Caco-2 (cell line): Measurements from ENCODE around the gene FN3KRP. TPM values are rescaled to one million over a fixed set of nuclear protein-coding genes. Genes with fewer than 3 reads are reported as not detected.

Experiments
- BruUV-seq: library from RNA; stranded (reverse); fragments of 400-500 nt; replicated peaks from 2 replicates; lab custom pipeline; 2021; lab: Mats Ljungman, UMichigan
- CTCF ChIA-PET: fragments of 300-600 bp; sonication (Branson Sonifier 250); formaldehyde crosslinking; loops from one replicate; lab custom pipeline; 2022; ENCODE audit warnings: antibody characterized with exemption; lab: Charles Lee
- POLR2A ChIA-PET: fragments of 300-600 bp; sonication (Branson Sonifier 250); formaldehyde crosslinking; loops from one replicate; lab custom pipeline; 2022; ENCODE audit warnings: antibody characterized with exemption; lab: Charles Lee
- DNase-seq, 2 experiments: peaks; one replicate each; pipeline versions ENCODE4 v3.0.0 to v3.0.0-alpha.2; 2020 to 2022
- H3K27me3 ChIP-seq: replicated peaks from 2 replicates; pipeline ENCODE4 v1.6.0; 2011; ENCODE audit warnings: low read length; ENCODE audit not compliant: control insufficient read depth, insufficient read depth
- H3K36me3 ChIP-seq: 2 replicates; pipeline ENCODE4 v1.5.1; 2011; ENCODE audit warnings: low read length; ENCODE audit not compliant: control insufficient read depth, insufficient read depth
- H3K4me1 ChIP-seq: fragments of 250-450 bp; sonication (Bioruptor Pico); 2 replicates; pipeline ENCODE4 v1.5.1; 2020; ENCODE audit warnings: mild to moderate bottlenecking
- H3K4me3 ChIP-seq: 2 replicates; pipeline ENCODE4 v1.5.1; 2011; ENCODE audit warnings: low read depth, mild to moderate bottlenecking, control low read depth, low read length
- H3K9me3 ChIP-seq: fragments of 250-450 bp; sonication (Bioruptor Pico); 2 replicates; pipeline ENCODE4 v1.5.1; 2020; ENCODE audit warnings: mild to moderate bottlenecking, moderate library complexity
- H3K27ac Mint-ChIP-seq: one replicate; pipeline ENCODE4 v1.8.0; 2022; ENCODE audit warnings: mixed read lengths; ENCODE audit not compliant: unreplicated experiment
- H3K27me3 Mint-ChIP-seq: one replicate; pipeline ENCODE4 v1.8.0; 2022; ENCODE audit warnings: mixed read lengths; ENCODE audit not compliant: insufficient read depth, unreplicated experiment
- H3K36me3 Mint-ChIP-seq: one replicate; pipeline ENCODE4 v1.8.0; 2022; ENCODE audit warnings: mild to moderate bottlenecking, mixed read lengths; ENCODE audit not compliant: insufficient read depth, unreplicated experiment
- H3K4me1 Mint-ChIP-seq: one replicate; pipeline ENCODE4 v1.8.0; 2022; ENCODE audit warnings: low read depth, mixed read lengths; ENCODE audit not compliant: unreplicated experiment
- H3K4me3 Mint-ChIP-seq: one replicate; pipeline ENCODE4 v1.8.0; 2022; ENCODE audit warnings: mild to moderate bottlenecking, moderate library complexity, mixed read lengths; ENCODE audit not compliant: unreplicated experiment
- H3K9me3 Mint-ChIP-seq: one replicate; pipeline ENCODE4 v1.8.0; 2022; ENCODE audit warnings: mixed read lengths; ENCODE audit not compliant: unreplicated experiment
- intact Hi-C: fragments of 100-400 bp; cut with micrococcal nuclease; formaldehyde crosslinking; loops from one replicate; pipeline ENCODE4 v1.10.0; 2022; ENCODE audit not compliant: unreplicated experiment
- total RNA-seq: library from RNA; stranded (reverse); gene quantifications from 2 replicates; pipeline ENCODE4 v1.2.3, GENCODE V29; 2022
- TF ChIP-seq, protein P1 (sequence below), 2 experiments: fragments of 200-600 bp in 1 of 2; IDR thresholded peaks; 1 replicate in 1 of 2; 2 replicates in 1 of 2; pipeline versions ENCODE4 v1.5.1 to v1.8.0; 2011 to 2022; ENCODE audit warnings: antibody characterized with exemption in 1 of 2, control low read depth in 1 of 2, inconsistent platforms in 1 of 2, low read depth in 1 of 2, low read length in 1 of 2, mild to moderate bottlenecking in 1 of 2, moderate library complexity in 1 of 2; ENCODE audit not compliant: insufficient read depth in 1 of 2, severe bottlenecking in 1 of 2, unreplicated experiment in 1 of 2

Gene FN3KRP
- total RNA-seq, 1 experiment from 2014 or later: 53.6 TPM

DNA sequence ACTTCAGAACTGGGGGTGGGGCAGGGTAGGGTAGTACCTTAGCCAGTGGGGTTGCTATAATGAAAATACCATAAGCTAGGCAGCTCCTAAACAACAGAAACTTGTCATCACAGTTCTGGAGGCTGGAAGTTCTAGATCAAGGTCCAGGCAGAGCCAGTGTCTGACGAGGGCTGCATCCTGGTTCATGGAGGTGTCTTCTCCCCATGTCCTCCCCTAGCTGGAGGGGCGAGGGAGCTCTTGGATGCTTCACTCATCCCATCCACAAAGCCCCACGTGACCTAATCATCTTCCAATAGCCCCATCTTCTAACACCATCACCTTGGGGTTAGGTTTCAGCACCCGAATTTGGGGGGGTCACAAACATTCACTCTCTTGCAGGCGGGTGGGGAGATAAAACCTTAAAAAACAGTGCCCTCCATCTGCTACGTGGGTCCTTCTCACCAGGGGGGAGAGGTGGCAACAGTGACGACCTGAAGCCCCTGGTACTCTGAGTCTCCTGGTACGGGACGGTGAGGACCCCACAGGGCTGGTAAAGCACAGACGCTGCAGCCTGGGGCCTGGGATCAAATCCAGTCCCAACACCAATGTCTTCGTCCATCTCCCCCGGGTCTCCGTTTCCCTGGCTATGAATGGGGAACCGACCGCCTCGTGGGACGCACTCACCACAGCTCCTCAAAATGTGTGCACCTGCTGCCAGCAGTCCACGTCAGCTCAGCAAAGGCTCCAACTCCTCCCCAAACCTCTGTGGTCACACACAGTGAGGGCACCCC is 40.8 kb upstream of the FN3KRP start:
- no peak for DNase-seq
- BruUV-seq: no TSS peak
- H3K4me3 ChIP-seq: no peak overlapping the region
- intact Hi-C loops: no loop called here
- H3K27me3 Mint-ChIP-seq: no peaks in the 10 kb centered on the region
- POLR2A ChIA-PET: no interaction called here
- H3K4me1 ChIP-seq: no peaks in the 10 kb centered on the region
- CTCF ChIA-PET: no interaction called here
- no peak overlapping the region for H3K4me3 Mint-ChIP-seq
- TF ChIP-seq, protein P1, sequence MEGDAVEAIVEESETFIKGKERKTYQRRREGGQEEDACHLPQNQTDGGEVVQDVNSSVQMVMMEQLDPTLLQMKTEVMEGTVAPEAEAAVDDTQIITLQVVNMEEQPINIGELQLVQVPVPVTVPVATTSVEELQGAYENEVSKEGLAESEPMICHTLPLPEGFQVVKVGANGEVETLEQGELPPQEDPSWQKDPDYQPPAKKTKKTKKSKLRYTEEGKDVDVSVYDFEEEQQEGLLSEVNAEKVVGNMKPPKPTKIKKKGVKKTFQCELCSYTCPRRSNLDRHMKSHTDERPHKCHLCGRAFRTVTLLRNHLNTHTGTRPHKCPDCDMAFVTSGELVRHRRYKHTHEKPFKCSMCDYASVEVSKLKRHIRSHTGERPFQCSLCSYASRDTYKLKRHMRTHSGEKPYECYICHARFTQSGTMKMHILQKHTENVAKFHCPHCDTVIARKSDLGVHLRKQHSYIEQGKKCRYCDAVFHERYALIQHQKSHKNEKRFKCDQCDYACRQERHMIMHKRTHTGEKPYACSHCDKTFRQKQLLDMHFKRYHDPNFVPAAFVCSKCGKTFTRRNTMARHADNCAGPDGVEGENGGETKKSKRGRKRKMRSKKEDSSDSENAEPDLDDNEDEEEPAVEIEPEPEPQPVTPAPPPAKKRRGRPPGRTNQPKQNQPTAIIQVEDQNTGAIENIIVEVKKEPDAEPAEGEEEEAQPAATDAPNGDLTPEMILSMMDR (IDR thresholded peaks at IDR 0.05; ENCODE audit: insufficient read depth in 1 of 2, low read depth in 1 of 2, low read length in 1 of 2, severe bottlenecking in 1 of 2, unreplicated experiment in 1 of 2): no peak
- peaks cover 20% of the 10 kb centered on the region for H3K9me3 Mint-ChIP-seq
- H3K36me3 Mint-ChIP-seq: no peaks in the 10 kb centered on the region
- no peaks in the 10 kb centered on the region for H3K36me3 ChIP-seq
- H3K9me3 ChIP-seq: peaks cover 4% of the 10 kb centered on the region; the same call in 1 of the 2 replicates
- H3K27ac Mint-ChIP-seq: no peak overlapping the region
- H3K4me1 Mint-ChIP-seq: no peaks in the 10 kb centered on the region
- no peaks in the 10 kb centered on the region for H3K27me3 ChIP-seq

DNA sequence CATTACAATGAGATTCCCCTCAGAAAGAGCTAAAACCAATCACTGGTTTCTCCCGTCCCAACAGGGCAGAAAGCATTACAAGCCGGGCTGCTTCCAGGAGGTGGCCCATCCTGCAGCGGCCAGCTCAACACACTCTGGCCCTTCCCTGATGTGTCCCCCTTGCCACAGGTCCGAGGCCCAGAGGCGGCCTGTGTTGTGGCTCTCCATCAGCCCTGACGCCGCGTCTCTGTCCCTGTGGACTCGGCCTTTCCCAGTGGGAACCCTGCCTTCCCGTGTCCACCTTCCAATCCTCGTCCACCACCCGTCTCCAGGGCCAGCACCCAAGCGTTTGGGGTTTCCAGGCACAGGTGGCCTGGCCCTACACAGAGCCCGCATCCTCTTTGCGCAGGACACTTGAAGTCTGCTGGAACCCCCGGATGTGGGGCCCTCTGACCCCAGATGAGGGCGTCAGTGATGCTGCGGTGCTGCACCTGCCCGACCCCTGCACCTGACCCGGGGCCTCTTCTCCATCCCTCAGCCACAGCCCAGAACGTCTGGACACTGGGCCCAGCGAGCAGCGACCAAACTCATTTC is 39.1 kb upstream of the FN3KRP start:
- intact Hi-C loops: no loop called here
- no peak for DNase-seq
- Mint-ChIP-seq H3K36me3 (no peaks in the 10 kb centered on the region), H3K4me3 (no peak overlapping the region), H3K9me3 (peaks cover 12% of the 10 kb centered on the region), H3K27me3 (no peaks in the 10 kb centered on the region), H3K4me1 (no peaks in the 10 kb centered on the region), H3K27ac (no peak overlapping the region)
- no peaks in the 10 kb centered on the region for H3K27me3 ChIP-seq
- TF ChIP-seq, protein P1 (IDR thresholded peaks at IDR 0.05; ENCODE audit: insufficient read depth in 1 of 2, low read depth in 1 of 2, low read length in 1 of 2, severe bottlenecking in 1 of 2, unreplicated experiment in 1 of 2): no peak
- H3K4me3 ChIP-seq: no peak overlapping the region
- no peaks in the 10 kb centered on the region for H3K36me3 ChIP-seq
- no TSS peak for BruUV-seq
- H3K4me1 ChIP-seq: no peaks in the 10 kb centered on the region
- POLR2A ChIA-PET: no interaction called here
- CTCF ChIA-PET: interaction anchor here (1.0 kb wide), 1 partner anchor 9 kb away, joined by 3 read pairs; no protein-coding TSS in a partner anchor
- H3K9me3 ChIP-seq: peaks cover 14% of the 10 kb centered on the region

DNA sequence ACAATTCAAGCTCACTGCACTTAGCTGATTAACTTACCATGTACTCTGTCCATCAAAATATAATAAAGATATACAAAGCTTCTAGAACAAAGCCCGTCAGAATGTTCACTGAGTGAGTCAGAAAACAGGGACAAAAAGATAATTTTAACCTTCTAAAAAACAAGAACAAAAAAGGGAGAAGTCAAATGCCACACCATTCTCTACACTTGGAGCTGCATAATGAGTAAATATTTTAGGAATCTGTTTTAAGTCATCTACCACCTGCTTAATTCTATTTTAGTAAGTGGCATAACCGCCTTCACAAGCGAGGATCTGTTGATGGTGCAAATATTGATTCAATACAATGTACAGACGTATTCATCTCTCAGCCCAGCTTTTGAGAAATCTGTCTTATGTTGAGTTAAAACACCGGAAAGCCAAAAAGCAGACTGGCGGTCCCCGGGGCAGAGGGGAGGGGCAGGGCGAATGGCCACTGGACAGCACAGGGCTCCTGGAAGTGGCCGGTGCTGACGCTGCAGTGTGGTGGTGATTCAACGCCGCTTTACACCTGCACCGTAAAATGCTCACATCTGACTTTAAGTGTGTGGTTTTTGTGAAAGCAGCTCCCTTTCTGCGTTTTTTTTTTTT is 38.1 kb upstream of the FN3KRP start:
- intact Hi-C loops: no loop called here
- POLR2A ChIA-PET: no interaction called here
- H3K36me3 ChIP-seq: no peaks in the 10 kb centered on the region
- no peaks in the 10 kb centered on the region for H3K36me3 Mint-ChIP-seq
- no peak overlapping the region for H3K4me3 Mint-ChIP-seq
- peaks cover 9% of the 10 kb centered on the region for H3K9me3 Mint-ChIP-seq
- H3K4me3 ChIP-seq: no peak overlapping the region
- H3K9me3 ChIP-seq: peaks cover 19% of the 10 kb centered on the region
- no TSS peak for BruUV-seq
- no peak for DNase-seq
- no peaks in the 10 kb centered on the region for H3K4me1 ChIP-seq
- no peaks in the 10 kb centered on the region for H3K4me1 Mint-ChIP-seq
- H3K27me3 Mint-ChIP-seq: no peaks in the 10 kb centered on the region
- TF ChIP-seq, protein P1 (IDR thresholded peaks at IDR 0.05; ENCODE audit: insufficient read depth in 1 of 2, low read depth in 1 of 2, low read length in 1 of 2, severe bottlenecking in 1 of 2, unreplicated experiment in 1 of 2): no peak
- no peaks in the 10 kb centered on the region for H3K27me3 ChIP-seq
- H3K27ac Mint-ChIP-seq: no peak overlapping the region
- CTCF ChIA-PET: interaction anchor here (0.6 to 1.0 kb wide), 3 partner anchors 10 to 388 kb away, joined by 3 to 8 read pairs (median 6); no protein-coding TSS in a partner anchor
